Motor neuron (in vitro differentiated cells): ENCODE results near the gene MPLKIP. TPM values are rescaled to one million over a fixed set of nuclear protein-coding genes. Genes with fewer than 3 reads are reported as not detected.
A peak's percentile ranks its signal among the peaks of the same experiment; 100 is the strongest.
"Not testable (repeated sequence)": the region's sequence is repeated elsewhere in the genome, so short reads cannot be mapped to it uniquely, and the experiment has no call there.

ENCODE experiments used
- ATAC-seq, 8 experiments: fragments of 200-7000 bp; cut with Tn5 transposase; replicated peaks in 6 of 8; 2 replicates each; pipeline ENCODE4 v1.8.0; 2021; ENCODE audit warnings: mild to moderate bottlenecking in 8 of 8, moderate library complexity in 8 of 8
- H3K27ac ChIP-seq, 2 donors: fragments of 250-450 bp; sonication (Bioruptor Pico); 2 replicates each; pipeline ENCODE4 v1.9.0; 2021; ENCODE audit warnings: antibody characterized with exemption in 2 of 2, mild to moderate bottlenecking in 2 of 2, moderate library complexity in 1 of 2
- H3K4me1 ChIP-seq, 2 donors: fragments of 250-450 bp; sonication (Bioruptor Pico); replicated peaks in 1 of 2; 2 replicates each; pipeline ENCODE4 v1.6.1; 2021; ENCODE audit warnings: antibody characterized with exemption in 2 of 2, mild to moderate bottlenecking in 2 of 2, moderate library complexity in 1 of 2
- H3K4me3 ChIP-seq, 5 donors: fragments of 250-450 bp; sonication (Bioruptor Pico); 2 replicates each; pipeline ENCODE4 v1.9.0; 2021; ENCODE audit warnings: antibody characterized with exemption in 5 of 5, mild to moderate bottlenecking in 5 of 5, moderate library complexity in 4 of 5
- WGBS, 10 experiments: fragments of 450-650 bp; shearing (Covaris generic); methylation state at CpG; one replicate each; pipeline ENCODE4 v1.0.0; 2022; 5-methylcytosine and 5-hydroxymethylcytosine counted together
- in situ Hi-C, 9 experiments: fragments of 400-800 bp; cut with MboI; loops; one replicate each; pipeline ENCODE4 v1.15.0; 2021; ENCODE audit warnings: low sequenced_read_pairs in 9 of 9, low pct_unique_long_range_greater_than_20kb in 2 of 9; ENCODE audit not compliant: unreplicated experiment in 9 of 9
- total RNA-seq, 8 experiments: library from RNA; unstranded; fragments of 300-600 nt; gene quantifications; 2 replicates each; pipeline versions ENCODE4 v1.2.3 to v1.2.4, GENCODE V29; 2022

The MPLKIP gene
- 10 to 100 TPM; 21.3 to 58.7 (median 33.9) TPM for total RNA-seq

DNA sequence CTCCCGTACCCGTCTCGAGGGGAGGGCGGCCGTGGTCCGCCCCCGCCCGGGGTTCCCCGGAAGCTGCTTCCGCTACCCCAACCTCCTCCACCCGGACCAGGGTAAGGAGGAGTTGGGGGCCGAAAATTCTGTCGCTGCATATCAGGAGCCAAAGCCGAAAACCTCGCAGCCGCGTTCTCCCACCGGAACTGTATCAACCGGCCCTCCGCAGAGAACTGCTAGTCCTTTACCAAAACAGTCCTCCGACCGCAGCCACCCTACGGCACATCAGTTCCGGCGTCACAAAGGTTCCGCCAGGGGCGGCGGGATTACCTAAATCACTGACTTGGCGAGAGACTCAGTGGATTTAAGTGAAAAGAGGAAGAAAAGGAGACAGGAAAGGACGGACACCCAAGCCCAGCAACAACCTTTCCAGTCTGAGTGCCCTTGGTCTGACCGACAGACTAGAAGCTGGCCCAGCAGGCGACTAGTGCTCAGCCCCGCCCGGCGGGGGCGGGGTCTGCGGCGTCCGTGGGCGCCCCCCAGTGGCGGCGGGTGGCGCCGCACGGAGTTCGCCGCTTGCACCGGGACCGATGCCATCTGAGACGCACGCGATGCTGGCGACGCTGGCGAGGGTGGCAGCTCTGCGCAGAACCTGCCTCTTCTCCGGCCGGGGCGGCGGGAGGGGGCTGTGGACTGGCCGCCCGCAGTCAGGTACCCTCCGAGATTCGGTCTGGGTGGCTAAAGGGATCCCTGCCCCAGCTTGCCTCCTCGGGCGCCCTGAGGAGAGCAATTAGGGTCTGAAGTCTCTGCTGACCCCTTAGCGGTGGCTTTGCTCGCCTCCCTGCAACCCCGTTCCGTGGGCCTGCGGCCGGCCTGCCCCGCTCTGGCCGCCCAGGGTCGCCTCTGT, at the start of gene MPLKIP, which contains the start of gene SUGCT:
TSS of gene MPLKIP (minus strand) at position 195 of the 889 bp plus-strand sequence. CDS start at position 140, 55 bp downstream.
TSS of gene SUGCT (plus strand) at position 578 of the 889 bp plus-strand sequence.
- peak; percentile 83 to 95 (median 92) for ATAC-seq
- Histone ChIP-seq H3K27ac (peak within 1 kb of the TSS; percentile 87 to 95), H3K4me1 (peaks cover 7 to 8% of the 10 kb centered on the region in 2 donors), H3K4me3 (peak within 1 kb of the TSS; percentile 62 to 97 (median 88))
- whole genome bisulfite sequencing, 10 experiments, result 0 to 5% (median 0%) methylated on average over 1 to 13 of the region's 75 CpGs; no CpG with 5 or more reads in 3 of the 10 experiments
- in situ Hi-C loops, result no loop called here

DNA sequence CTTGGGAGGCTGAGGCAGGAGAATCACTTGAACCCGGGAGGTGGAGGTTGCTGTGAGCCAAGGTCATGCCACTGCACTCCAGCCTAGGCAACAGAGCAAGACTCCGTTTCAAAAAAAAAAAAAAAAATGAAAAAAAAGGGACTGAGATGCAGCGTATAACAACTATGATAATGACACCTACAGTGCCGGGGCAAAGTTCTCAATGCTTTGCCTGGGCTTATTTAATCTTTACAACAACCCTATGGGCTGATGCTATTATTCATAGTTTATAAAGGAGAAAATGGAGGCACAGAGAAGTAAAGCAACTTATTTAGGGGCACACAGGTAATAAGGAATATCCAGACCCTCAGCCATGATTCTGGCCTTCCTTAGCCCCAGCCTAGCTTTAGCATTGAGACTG, 48.0 kb upstream of the MPLKIP start:
- 75 to 100% (median 94%) methylated on average over 1 to 4 of the region's 4 CpGs; no CpG with 5 or more reads in 2 of the 10 experiments for WGBS, 10 experiments
- no peaks in the 10 kb centered on the region for H3K4me1 ChIP-seq
- H3K4me3 ChIP-seq, result no peak overlapping the region
- in situ Hi-C loops, result no loop called here
- ATAC-seq, result no peak
- H3K27ac ChIP-seq, result no peak overlapping the region

DNA sequence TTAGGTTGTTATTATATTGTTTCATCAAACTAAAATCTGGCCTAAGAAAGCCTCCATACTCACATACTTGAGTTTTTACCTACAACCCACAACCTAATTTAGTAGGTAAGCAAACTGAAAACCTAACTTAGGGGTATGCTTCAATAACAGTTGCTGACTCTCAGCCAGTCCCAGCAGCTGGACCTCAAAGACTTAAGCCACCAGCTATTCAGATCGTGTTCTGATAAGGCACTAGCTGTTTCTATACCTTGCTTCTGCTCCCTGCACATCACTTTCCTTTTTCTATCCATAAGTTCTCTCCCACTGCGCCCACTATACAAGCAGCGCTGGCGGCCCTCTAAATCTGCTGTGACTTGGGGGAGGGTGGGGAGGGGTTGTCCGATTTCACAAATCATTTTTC, 42.6 kb upstream of the MPLKIP start:
- 86 to 100% (median 96%) methylated on average over 1 to 5 of the region's 5 CpGs; no CpG with 5 or more reads in 1 of the 10 experiments for WGBS, 10 experiments
- no peak overlapping the region for H3K4me3 ChIP-seq
- in situ Hi-C loops, result no loop called here
- H3K4me1 ChIP-seq, result no peaks in the 10 kb centered on the region
- H3K27ac ChIP-seq, result no peak overlapping the region
- ATAC-seq, result no peak

DNA sequence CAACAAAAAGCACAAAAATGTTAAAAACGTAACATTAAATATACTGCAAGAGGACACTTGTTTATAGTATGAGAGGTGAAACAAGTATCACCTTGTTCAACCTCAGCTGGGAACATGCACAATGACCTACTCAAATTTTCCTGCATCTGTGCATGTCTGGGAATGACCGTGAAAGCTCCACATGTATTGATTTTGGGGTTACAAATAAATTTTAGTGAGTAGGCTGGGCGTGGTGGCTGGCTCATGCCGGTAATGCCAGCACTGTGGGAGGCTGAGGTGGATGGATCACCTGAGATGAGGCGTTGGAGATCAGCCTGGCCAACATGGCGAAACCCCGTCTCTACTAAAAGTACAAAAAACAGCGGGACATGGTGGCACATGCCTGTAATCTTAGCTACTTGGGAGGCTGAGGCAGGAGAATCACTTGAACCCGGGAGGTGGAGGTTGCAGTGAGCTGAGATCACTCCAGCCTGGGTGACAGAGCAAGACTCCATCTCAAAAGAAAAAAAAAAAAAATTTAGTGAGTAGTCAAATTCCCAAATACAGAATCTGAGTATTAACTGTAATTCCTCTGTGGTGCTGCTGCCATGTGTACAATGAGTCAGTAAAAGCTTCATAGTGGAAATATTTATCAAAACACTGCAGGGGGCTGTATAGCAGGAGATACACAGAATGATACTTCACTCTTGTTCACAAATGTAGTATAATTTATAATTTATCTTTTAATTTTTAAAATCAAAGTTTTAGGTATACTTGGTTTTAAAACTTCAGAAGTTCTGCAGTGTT, 41.5 kb upstream of the MPLKIP start:
- no peak for ATAC-seq
- in situ Hi-C loops, result no loop called here
- no peak overlapping the region for H3K27ac ChIP-seq

DNA sequence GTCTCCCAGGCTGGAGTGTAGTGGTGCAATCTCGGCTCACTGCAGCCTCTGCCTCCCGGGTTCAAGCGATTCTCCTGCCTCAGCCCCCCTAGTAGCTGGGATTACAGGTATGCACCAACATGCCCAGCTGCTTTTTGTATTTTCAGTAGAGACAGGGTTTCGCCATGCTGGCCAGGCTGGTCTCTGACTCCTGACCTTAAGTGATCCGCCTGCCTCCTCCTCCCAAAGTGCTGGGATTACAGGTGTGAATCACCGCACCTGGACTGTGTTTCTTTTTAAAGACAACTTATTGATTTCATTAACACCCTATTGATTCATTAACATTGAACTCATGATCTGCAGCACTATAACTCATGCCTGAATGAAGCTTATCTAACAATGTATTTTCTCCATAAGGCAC, 40.8 kb upstream of the MPLKIP start:
- ATAC-seq, in situ Hi-C loops: not testable (repeated sequence)

More for the DNA sequence above, 41.5 kb upstream of the MPLKIP start:
- no peak overlapping the region for H3K4me3 ChIP-seq
- 69 to 100% (median 91%) methylated on average over 1 to 9 of the region's 9 CpGs for WGBS, 10 experiments
- no peaks in the 10 kb centered on the region for H3K4me1 ChIP-seq

DNA sequence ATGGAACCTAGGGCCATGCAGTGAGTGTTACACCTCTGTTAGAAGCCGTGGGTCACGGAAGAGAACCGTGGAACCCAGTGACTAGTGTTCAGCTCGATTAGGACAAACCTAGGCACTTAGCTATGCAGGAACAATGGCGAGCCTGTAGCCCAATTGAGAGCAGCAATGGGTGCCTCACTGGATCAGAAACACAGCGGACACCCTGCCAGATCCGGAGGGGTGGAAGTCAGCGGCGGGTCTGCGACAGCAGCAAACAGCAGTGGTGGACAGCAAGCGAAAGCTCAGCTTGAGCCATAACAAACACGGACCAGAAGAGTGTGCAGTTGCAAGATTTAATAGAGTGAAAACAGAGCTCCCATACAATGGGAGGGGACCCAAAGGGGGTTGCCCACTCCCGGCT, 38.7 kb upstream of the MPLKIP start:
- ATAC-seq, result not testable (repeated sequence)

More for the DNA sequence above, 40.8 kb upstream of the MPLKIP start:
- not testable (repeated sequence) for H3K27ac ChIP-seq, H3K4me1 ChIP-seq, H3K4me3 ChIP-seq
- WGBS, 10 experiments, result 76 to 100% (median 97%) methylated on average over 1 to 6 of the region's 6 CpGs

DNA sequence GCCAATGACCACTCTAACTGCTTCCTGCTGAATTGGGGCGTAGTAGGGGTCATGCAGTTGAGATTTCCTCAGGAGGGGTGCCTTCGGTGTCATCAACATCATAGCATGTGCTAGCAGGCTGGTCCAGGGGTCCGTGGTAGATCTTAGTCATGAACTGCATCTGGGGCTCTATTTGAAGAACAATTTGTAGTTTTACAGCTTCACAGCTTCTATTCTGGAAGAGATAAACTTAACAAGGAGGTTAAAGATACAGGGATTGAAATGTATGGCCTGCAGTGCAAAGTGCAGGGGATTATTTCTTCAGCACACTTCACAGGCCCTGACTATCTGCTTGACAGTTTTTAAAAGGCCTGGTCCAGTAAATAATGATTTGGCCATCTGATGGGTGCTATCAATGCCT, 33.8 kb upstream of the MPLKIP start:
- H3K4me1 ChIP-seq, H3K27ac ChIP-seq, ATAC-seq, in situ Hi-C loops, H3K4me3 ChIP-seq: not testable (repeated sequence)
- 17 to 100% (median 100%) methylated on average over 1 to 3 of the region's 3 CpGs; no CpG with 5 or more reads in 7 of the 10 experiments for WGBS, 10 experiments

More for the DNA sequence above, 38.7 kb upstream of the MPLKIP start:
- H3K27ac ChIP-seq, H3K4me3 ChIP-seq, H3K4me1 ChIP-seq, in situ Hi-C loops: not testable (repeated sequence)
- 40 to 100% (median 83%) methylated on average over 1 to 8 of the region's 13 CpGs; no CpG with 5 or more reads in 3 of the 10 experiments for WGBS, 10 experiments

DNA sequence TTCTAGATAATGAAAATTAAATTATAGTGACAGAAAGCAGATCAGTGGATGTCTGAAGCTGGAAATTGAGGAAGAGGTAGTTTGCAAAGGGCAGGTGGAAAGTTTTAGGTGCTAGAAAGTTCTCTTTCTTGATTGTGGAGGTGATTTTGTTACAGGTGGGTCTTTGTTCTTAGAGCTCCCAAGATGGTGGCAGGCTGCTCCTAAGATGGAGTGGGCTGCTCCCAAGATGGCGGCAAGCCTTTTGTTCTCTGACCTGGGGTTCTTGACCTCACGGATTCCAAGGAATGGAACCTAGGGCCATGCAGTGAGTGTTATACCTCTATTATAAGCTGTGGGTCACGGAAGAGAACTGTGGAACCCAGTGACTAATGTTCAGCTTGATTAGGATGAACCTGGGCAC, 32.9 kb upstream of the MPLKIP start:
- in situ Hi-C loops, result no loop called here
- ATAC-seq, result no peak
- WGBS, 10 experiments, result 33 to 100% (median 90%) methylated on average over 1 to 3 of the region's 3 CpGs; no CpG with 5 or more reads in 3 of the 10 experiments
- Histone ChIP-seq H3K4me3 (no peak overlapping the region), H3K4me1 (no peaks in the 10 kb centered on the region), H3K27ac (no peak overlapping the region)

DNA sequence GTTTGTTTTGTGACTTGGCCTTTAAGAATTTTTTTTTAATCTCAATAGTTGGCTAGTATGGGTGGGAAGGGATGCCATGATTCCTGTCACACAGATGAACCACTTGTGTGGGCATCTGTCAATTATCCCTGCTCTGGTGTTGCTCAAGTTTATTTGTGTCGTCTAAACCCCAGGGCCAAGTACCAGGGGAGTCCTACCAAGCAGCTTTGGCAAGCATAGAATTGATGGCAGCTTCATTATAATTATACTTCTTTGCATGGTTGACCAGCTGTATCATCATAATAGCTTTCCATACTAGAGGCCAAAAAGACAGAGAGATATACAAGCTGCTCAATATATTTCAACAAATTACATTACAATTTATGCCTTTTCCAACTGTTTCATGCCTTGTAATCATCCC, 30.8 kb upstream of the MPLKIP start:
- 0 to 86% (median 57%) methylated on average over 1 of the region's 1 CpG; no CpG with 5 or more reads in 5 of the 10 experiments for WGBS, 10 experiments
- Histone ChIP-seq H3K4me1 (no peaks in the 10 kb centered on the region), H3K4me3 (no peak overlapping the region), H3K27ac (no peak overlapping the region)
- in situ Hi-C loops, result no loop called here
- ATAC-seq, result no peak

DNA sequence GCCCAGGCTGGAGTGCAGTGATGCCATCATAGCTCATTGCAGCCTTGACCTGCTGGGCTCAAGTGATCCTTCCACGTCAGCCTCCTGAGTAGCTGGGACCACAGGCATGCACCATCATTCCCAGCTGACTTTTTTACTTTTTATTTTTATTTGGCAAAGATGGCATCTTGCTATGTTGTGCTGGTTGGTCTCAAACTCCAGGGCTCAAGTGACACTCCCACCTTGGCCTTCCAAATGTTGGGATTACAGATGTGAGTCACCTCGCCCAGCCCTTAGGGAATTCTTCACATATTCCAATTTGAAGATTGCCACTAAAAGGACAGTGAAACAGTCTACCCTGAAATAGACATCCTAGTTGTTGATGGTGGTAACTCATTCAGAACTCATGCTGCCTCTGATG, 28.1 kb upstream of the MPLKIP start:
- 35 to 100% (median 96%) methylated on average over 1 to 2 of the region's 2 CpGs; no CpG with 5 or more reads in 4 of the 10 experiments for WGBS, 10 experiments
- Histone ChIP-seq H3K4me3 (no peak overlapping the region), H3K27ac (no peak overlapping the region), H3K4me1 (no peaks in the 10 kb centered on the region)
- in situ Hi-C loops, result no loop called here
- ATAC-seq, result no peak

DNA sequence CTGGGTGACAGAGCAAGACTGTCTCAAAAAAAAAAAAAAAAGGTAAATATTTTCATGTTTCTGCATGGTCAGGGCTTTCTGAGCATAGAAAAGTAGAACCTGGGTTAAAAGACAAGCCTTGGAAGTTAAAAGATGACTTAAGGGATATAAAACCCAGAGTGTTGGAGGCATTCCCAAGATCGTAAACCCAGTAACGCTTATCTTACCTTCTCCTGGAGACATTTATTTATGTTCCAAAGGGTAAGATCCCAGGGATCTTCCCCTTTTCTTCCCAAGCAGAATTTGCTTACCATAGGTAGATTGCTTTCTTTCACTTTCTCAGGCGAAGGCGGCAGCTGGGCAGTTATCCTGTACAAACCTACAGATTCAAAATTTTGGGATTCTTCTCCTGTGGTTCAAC, 22.6 kb upstream of the MPLKIP start:
- Histone ChIP-seq H3K4me1 (no peaks in the 10 kb centered on the region), H3K27ac (no peak overlapping the region), H3K4me3 (no peak overlapping the region)
- ATAC-seq, result no peak
- WGBS, 10 experiments, result 85 to 100% (median 96%) methylated on average over 1 to 4 of the region's 4 CpGs; no CpG with 5 or more reads in 2 of the 10 experiments
- in situ Hi-C loops, result no loop called here

DNA sequence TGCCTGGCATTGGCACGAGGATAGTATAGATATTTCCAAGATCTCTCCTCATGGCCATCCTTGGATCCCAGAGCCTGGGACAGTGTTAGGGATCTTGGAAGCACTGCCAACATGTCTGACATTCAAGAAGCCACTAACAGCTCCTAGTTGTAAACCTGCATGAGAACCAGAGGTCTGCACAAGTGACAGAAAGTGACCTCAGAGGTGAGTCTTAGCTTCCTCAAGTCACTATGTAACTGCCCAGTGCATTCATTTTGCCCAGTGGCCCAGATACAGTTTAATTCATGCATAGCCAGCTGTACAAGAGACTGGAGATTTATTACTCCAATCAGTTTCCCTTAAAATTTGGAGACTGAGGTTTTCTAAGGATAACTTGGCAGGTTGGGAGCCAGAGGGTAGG, 17.1 kb upstream of the MPLKIP start:
- in situ Hi-C loops, result no loop called here
- ATAC-seq, result no peak
- WGBS, 10 experiments, result 43 to 100% (median 92%) methylated on average over 1 of the region's 1 CpG; no CpG with 5 or more reads in 4 of the 10 experiments
- H3K4me3 ChIP-seq, result no peak overlapping the region
- H3K4me1 ChIP-seq, result no peaks in the 10 kb centered on the region
- H3K27ac ChIP-seq, result no peak overlapping the region

DNA sequence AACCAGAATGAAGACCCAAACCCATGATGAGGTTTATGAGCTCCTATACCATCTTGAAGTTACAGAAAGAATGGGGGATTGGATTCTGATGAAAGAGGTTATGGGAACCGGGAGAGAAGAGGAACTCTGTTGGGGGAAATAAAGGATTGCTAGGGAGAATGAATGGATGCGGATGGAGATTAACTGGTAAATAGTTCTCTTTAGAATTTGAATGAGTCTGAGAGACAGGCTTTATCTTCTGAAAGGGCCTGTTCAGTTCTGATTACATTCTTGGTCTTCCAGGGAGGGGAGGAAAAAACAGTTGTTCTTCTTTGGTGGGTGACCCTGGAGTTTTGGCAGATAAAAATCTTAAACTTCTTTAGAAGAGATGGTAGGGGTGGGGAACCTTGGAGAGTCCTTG, 14.2 kb upstream of the MPLKIP start:
- in situ Hi-C loops, result no loop called here
- no peak for ATAC-seq
- Histone ChIP-seq H3K4me3 (no peak overlapping the region), H3K27ac (no peak overlapping the region), H3K4me1 (no peaks in the 10 kb centered on the region)
- WGBS, 10 experiments, result 17 to 100% (median 68%) methylated on average over 2 of the region's 2 CpGs; no CpG with 5 or more reads in 1 of the 10 experiments
